HG03558 (cell line): ENCODE measurements around the gene PGBD5.

ENCODE experiments used
- ATAC-seq: cut with Tn5 transposase; IDR thresholded peaks from one replicate; pipeline ENCODE4 v1.9.1; 2021; ENCODE audit warnings: moderate number of reproducible peaks; ENCODE audit not compliant: unreplicated experiment; ENCODE audit errors: extremely low read depth

The PGBD5 gene

DNA sequence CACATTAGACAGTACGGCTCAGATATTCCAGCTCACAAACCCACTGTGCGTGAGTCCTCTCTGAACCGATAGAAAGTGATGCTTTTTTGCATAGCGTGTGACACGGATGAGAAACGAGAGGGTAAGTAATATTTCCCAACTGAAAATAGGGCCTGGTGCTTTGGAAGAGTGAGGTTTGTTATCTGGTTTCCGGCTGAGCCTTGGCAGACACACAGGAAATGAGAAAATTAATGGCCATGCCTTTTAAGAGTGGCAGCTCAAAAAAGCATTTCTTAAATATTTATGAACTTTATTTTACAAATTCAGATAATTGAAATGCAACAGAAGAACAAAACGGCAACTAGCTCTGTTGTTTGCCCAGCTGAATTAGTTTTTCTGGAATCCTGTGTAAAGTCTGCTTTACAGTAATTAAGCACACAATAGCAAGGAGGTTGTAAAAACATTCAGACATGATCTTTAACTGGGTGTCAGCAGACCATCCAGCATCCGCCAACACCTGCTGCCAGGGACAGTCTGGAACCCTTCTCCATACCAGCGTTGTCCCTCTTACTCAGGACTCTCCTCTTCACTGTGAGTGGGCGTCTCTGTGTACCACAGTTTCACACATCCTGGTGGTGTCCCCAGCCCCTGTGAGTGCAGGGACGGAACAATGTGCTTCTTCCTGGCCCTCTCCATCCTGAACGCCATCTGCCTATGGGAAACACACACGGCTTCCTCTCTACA, 155.4 kb downstream of the PGBD5 start:
- no peak for ATAC-seq

DNA sequence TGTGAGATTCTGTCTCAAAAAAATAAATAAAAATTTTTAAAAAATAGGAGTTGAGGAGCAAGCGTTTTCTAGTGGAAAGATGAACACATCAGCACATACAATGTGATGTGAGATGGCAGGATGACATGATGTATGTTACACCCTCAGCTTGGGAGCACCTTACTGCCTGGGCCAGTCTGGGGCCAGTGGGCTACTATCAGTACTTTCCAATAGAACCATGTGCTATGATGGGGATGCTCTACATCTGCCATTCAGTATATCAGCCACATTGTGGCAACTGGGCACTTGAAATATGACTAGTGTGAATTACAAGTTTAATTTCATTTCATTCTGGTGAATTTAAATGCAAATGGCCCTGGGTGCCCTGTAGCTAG, 156.0 kb downstream of the PGBD5 start:
- no peak for ATAC-seq

DNA sequence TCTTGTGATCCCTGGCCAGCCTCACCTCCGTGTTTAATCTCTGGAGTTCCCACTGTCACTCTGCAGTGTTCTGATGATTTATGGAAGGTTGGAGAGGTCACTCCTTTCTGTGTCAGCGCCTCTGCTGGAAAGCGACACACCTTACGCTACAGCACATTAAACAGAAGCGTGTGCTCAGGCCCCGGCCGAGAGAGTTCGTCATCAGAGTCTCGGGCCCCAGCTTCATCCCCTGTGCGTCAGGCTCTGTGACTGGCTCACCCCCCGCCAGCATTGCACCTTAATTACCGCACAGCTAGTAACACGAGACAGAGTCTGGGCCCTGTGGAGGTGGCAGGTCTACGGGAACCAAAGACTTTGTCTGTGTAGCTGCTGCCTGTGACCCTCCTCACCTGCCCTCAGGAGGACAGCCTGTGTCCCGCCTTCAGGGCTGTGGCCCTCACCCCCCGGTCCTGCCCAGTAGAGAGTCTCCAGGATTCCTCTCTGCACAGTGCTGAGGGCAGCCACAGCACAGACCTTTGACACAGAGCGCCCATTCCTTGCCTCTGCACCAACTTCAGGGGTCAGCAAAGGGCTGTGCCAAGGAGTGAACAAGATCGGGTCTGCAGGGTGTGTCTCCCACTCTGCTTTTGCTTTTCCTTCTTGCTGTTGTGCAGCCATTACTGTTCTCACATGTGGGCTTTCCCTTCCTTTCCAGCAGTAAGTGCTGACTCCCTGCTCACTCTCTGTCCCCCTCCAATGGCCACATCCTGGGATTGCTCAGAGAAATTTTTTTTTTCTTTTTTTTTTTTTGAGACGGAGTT, 157.6 kb downstream of the PGBD5 start:
- ATAC-seq = no peak

DNA sequence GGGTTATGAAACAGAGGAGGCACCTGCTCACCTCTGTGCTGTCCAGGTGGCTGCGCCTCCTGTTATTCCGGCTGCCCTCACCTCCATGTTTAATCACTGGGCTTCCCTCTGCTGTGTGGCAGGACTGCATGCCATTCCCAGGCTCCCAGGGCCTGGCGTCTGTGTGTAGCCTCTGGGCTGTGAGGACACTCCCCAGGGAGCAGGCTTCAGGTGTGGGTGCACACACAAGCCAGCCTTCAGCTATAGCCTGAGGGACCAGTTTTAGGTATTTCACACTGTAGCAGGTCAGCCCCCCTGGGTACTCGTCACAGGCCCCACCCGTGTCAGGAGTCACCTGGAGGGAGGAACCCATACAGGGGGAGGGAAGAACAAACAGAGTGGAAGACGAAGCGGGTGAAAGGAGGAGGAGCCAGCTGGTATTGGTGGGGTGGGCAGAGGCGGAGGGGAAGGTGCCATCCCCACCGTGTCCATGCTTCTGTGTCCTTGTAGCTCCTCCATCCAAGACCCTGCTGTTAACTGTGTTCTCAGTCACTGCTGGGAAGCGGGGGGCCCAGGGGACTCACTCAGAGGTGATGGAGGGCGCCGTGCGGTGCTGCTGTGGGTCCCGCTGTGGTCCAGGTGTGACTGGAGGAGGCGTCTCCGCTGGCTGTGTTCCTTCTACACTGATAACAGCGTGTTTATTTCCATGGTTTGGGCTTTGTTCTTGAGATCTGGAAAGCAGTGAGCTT, 158.6 kb downstream of the PGBD5 start:
- ATAC-seq = no peak

DNA sequence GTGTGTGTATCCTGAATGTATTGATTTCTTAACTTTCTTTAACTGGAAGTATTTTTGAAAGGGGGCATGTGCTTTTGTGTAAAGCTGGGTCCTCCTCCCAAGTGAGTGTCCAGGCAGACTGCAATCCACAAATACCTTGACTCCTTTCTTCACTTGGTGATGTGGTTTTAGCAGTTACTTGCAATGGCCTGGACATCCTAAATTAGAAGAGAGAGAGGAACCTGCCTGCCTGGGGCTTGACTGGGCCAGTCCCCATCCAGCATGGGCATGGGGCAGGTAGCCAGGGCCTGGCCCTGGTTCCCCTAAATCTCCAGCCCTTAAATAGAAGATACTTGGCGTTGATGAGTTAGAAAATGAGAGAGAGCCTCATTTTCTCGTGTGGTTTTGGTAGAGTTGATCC, 159.7 kb downstream of the PGBD5 start:
- no peak for ATAC-seq

DNA sequence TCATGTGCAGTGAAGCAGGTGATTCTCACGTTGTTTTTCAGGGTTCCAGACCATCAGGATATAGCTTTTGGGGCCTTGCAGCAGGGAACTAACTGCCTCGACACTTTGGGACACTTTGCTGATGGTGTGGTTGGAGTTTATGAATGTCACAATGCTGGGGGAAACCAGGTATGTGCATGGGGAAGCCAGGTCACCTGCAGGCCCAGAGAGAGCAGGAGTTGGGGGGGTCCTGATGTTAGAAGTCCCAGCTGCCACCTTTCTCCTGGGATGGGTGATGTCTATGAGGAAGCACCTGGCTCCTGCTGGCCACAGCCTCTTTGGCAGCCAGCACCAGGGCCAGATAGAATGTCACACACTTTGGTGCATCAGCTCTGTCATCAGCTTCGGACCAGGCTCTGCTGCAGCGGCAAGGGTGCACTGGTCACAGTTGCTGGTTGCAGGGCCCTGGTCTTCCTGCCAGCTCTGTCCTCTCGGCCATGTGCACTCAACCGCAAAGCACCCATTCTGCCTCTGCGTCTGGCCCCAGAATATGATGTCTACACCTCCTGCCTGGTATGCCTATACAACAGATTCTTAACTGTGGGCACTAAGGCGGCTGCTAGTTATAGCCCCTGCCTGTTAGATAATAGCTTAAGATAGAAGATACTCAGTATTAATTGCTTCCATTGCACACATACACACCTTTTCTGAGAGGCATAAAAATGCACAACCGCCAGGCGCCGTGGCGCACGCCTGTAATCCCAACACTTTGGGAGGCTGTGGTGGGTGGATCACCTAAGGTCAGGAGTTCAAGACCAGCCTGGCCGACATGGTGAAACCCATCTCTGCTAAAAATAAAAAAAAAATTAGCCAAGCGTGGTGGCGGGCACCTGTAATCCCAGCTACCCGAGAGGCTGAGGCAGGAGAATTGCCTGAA, 160.7 kb downstream of the PGBD5 start:
- ATAC-seq = no peak
